A673 (cell line): Measurements from ENCODE around the gene GOLGA8B.

ENCODE experiments used
- CTCF ChIP-seq: fragments of 300-800, 200-600 bp; sonication (generic); conservative IDR thresholded peaks from 2 replicates; pipeline ENCODE4 v1.5.1; 2017; ENCODE audit warnings: low read depth, mild to moderate bottlenecking, antibody characterized with exemption, low read length, moderate library complexity, mixed read lengths
- EZH2 ChIP-seq: fragments of 200-600 bp; sonication (generic); IDR thresholded peaks from 2 replicates; pipeline ENCODE4 v1.6.1; 2017; ENCODE audit warnings: borderline replicate concordance, low read depth, mild to moderate bottlenecking, mixed read lengths, antibody characterized with exemption, low read length; ENCODE audit not compliant: poor library complexity, severe bottlenecking

GRCh38 chr15:34618073-34618472 lies 34.6 kb upstream of the GOLGA8B start:
- TF ChIP-seq EZH2 (no peak), CTCF (no peak)
